Tibial artery (tissue), 4 donors: ENCODE data around the gene EML6.
"Not testable (repeated sequence)": the region's sequence is repeated elsewhere in the genome, so short reads cannot be mapped to it uniquely, and the experiment has no call there.

Experiments used
- DNase-seq, 2 donors: peaks; one replicate each; pipeline ENCODE4 v3.0.0-alpha.2; 2019
- H3K27ac ChIP-seq, 2 donors: fragments of 200-600 bp; sonication (generic) in 1 of 2; 1 replicate in 1 of 2; 2 replicates in 1 of 2; pipeline ENCODE4 v1.5.1; 2018 to 2019; ENCODE audit warnings: mild to moderate bottlenecking in 1 of 2
- H3K27me3 ChIP-seq, 2 donors: fragments of 200-600 bp; sonication (generic) in 1 of 2; one replicate each; pipeline versions ENCODE4 v1.5.1 to v1.6.0; 2016 to 2019
- H3K36me3 ChIP-seq, 3 donors: fragments of 200-600 bp; sonication (generic) in 2 of 3; one replicate each; pipeline ENCODE4 v1.5.1; 2016 to 2019; ENCODE audit warnings: mild to moderate bottlenecking in 2 of 3
- H3K4me1 ChIP-seq, 4 donors: fragments of 200-600 bp; sonication (generic) in 2 of 4; 1 replicate in 3 of 4; 2 replicates in 1 of 4; pipeline ENCODE4 v1.5.1; 2016 to 2019
- H3K4me3 ChIP-seq, 2 donors: fragments of 200-600 bp; sonication (generic) in 1 of 2; 1 replicate in 1 of 2; 2 replicates in 1 of 2; pipeline ENCODE4 v1.5.1; 2018 to 2019; ENCODE audit warnings: mild to moderate bottlenecking in 2 of 2
- H3K9me3 ChIP-seq, 3 donors: fragments of 200-600 bp; sonication (generic) in 1 of 3; one replicate each; pipeline ENCODE4 v1.5.1; 2016 to 2019
- intact Hi-C: fragments of 100-400 bp; cut with DNase I; formaldehyde crosslinking; loops from one replicate; pipeline ENCODE4 v1.15.0; 2023; ENCODE audit warnings: low total_unique reads
- TF ChIP-seq, protein P1 (sequence below), 2 experiments: fragments of 200-600 bp in 1 of 2; fragments of 450-650 bp in 1 of 2; IDR thresholded peaks; one replicate each; pipeline ENCODE4 v1.5.1; 2017 to 2019; ENCODE audit warnings: antibody characterized with exemption in 2 of 2, mild to moderate bottlenecking in 1 of 2, moderate library complexity in 1 of 2

The EML6 gene

GRCh38 chr2:54687595-54688152, 35.8 kb upstream of the EML6 start:
- Histone ChIP-seq H3K27ac (no peak overlapping the region), H3K27me3 (no peaks in the 10 kb centered on the region), H3K4me1 (no peaks in the 10 kb centered on the region), H3K9me3 (no peaks in the 10 kb centered on the region), H3K4me3 (no peak overlapping the region), H3K36me3 (no peaks in the 10 kb centered on the region)
- intact Hi-C loops: no loop called here
- TF ChIP-seq, protein P1, sequence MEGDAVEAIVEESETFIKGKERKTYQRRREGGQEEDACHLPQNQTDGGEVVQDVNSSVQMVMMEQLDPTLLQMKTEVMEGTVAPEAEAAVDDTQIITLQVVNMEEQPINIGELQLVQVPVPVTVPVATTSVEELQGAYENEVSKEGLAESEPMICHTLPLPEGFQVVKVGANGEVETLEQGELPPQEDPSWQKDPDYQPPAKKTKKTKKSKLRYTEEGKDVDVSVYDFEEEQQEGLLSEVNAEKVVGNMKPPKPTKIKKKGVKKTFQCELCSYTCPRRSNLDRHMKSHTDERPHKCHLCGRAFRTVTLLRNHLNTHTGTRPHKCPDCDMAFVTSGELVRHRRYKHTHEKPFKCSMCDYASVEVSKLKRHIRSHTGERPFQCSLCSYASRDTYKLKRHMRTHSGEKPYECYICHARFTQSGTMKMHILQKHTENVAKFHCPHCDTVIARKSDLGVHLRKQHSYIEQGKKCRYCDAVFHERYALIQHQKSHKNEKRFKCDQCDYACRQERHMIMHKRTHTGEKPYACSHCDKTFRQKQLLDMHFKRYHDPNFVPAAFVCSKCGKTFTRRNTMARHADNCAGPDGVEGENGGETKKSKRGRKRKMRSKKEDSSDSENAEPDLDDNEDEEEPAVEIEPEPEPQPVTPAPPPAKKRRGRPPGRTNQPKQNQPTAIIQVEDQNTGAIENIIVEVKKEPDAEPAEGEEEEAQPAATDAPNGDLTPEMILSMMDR (IDR thresholded peaks at IDR 0.05): no peak
- DNase-seq: no peak

GRCh38 chr2:54691445-54692135, 31.9 kb upstream of the EML6 start:
- H3K9me3 ChIP-seq: no peaks in the 10 kb centered on the region
- H3K4me1 ChIP-seq: no peaks in the 10 kb centered on the region
- intact Hi-C loops: no loop called here
- no peaks in the 10 kb centered on the region for H3K36me3 ChIP-seq
- no peak overlapping the region for H3K4me3 ChIP-seq
- no peak overlapping the region for H3K27ac ChIP-seq
- DNase-seq: no peak
- H3K27me3 ChIP-seq: no peaks in the 10 kb centered on the region
- TF ChIP-seq, protein P1 (IDR thresholded peaks at IDR 0.05): no peak

DNA sequence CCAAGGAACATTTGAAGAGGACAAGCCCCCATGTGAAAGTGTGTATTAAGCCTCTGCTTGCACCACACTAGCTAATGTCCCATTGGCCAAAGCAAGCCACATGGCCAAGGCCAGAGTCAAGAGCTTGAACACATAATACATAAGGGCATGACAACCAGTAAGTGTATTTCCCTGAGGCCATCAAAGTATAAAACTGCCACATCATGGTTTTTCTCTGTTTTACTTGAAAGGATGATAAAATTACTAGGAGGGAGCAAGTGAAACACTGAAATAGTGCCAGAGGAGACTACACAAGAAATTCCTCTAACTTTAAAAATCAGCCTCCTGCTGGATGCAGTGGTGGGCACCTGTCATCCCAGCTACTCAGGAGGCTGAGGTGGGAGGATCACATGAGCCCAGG, 30.9 kb upstream of the EML6 start:
- intact Hi-C loops: no loop called here
- no peak for DNase-seq
- TF ChIP-seq, protein P1 (IDR thresholded peaks at IDR 0.05): no peak
- no peaks in the 10 kb centered on the region for H3K9me3 ChIP-seq
- no peak overlapping the region for H3K4me3 ChIP-seq
- H3K4me1 ChIP-seq: no peaks in the 10 kb centered on the region
- no peaks in the 10 kb centered on the region for H3K36me3 ChIP-seq
- H3K27ac ChIP-seq: no peak overlapping the region
- H3K27me3 ChIP-seq: no peaks in the 10 kb centered on the region

- Histone ChIP-seq H3K9me3 (no peaks in the 10 kb centered on the region), H3K36me3 (no peaks in the 10 kb centered on the region), H3K4me1 (no peaks in the 10 kb centered on the region), H3K27ac (no peak overlapping the region), H3K4me3 (no peak overlapping the region), H3K27me3 (no peaks in the 10 kb centered on the region)
- DNase-seq: no peak
- TF ChIP-seq, protein P1 (IDR thresholded peaks at IDR 0.05): no peak
- intact Hi-C loops: no loop called here
Measured at GRCh38 chr2:54695378-54695777, 28.1 kb upstream of the EML6 start.

DNA sequence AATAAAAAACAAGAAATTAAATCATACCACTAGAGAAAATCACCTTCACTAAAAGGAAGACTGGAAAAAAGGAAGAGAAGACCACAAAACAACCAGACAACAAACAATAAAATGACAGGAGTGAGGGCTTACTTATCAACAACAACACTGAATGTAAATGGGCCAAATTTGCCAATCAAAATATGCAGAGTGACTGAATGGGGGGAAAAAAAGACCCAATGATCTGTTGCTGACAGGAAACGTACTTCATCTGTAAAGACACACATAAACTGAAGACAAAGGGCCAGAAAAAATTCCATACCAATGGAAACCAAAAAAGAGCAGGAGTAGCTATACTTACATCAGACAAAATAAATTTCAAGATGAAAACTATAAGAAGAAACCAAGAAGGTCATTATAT, 25.5 kb upstream of the EML6 start:
- no peaks in the 10 kb centered on the region for H3K9me3 ChIP-seq
- H3K4me1 ChIP-seq: no peaks in the 10 kb centered on the region
- H3K36me3 ChIP-seq: no peaks in the 10 kb centered on the region
- intact Hi-C loops: no loop called here
- no peaks in the 10 kb centered on the region for H3K27me3 ChIP-seq
- H3K27ac ChIP-seq: no peak overlapping the region
- H3K4me3 ChIP-seq: no peak overlapping the region
- DNase-seq: no peak
- TF ChIP-seq, protein P1 (IDR thresholded peaks at IDR 0.05): no peak

DNA sequence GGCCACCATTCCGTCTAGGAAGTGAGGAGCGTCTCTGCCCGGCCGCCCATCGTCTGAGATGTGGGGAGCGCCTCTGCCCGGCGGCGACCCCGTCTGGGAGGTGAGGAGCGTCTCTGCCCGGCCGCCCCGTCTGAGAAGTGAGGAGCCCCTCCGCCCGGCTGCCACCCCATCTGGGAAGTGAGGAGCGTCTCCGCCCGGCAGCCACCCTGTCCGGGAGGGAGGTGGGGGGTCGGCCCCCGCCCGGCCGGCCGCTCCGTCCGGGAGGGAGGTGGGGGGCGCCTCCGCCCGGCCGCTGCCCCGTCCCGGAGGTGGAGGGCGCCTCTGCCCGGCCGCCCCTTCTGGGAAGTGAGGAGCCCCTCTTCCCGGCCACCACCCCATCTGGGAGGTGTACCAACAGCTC, 24.5 kb upstream of the EML6 start:
- intact Hi-C loops, H3K9me3 ChIP-seq, H3K4me3 ChIP-seq, H3K36me3 ChIP-seq, H3K27ac ChIP-seq, H3K4me1 ChIP-seq, H3K27me3 ChIP-seq, DNase-seq: not testable (repeated sequence)
